Middle frontal gyrus (tissue), 1 donor: ENCODE results near the gene FAM174B.

Experiments
- DNase-seq: peaks from one replicate; pipeline ENCODE4 v3.0.0-alpha.2; 2015; ENCODE audit warnings: low spot score; ENCODE audit errors: extremely low spot score

The FAM174B gene

DNA sequence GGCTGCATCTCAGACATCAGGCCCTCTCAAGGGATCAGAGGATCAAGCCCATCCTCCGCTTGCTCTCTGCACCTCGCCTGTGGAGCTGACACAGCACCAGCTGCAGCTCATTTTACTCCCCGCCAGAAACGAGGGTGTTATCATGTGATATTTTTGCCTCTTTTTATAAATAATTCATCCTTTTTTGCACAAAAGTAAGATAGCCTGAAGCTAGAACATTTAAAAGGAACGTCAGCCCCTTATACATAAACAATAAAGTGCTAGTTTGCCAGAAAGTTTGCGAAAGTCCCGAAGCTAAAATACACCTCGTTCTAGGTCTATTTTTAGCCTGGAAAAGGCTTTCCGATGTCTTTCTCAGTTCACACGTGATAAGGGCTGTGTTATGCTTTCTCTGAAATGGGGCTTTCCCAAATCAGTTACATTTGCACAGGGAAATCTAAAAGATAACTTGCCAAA, 9.6 kb upstream of the FAM174B start:
- peak; percentile 16 for DNase-seq

DNA sequence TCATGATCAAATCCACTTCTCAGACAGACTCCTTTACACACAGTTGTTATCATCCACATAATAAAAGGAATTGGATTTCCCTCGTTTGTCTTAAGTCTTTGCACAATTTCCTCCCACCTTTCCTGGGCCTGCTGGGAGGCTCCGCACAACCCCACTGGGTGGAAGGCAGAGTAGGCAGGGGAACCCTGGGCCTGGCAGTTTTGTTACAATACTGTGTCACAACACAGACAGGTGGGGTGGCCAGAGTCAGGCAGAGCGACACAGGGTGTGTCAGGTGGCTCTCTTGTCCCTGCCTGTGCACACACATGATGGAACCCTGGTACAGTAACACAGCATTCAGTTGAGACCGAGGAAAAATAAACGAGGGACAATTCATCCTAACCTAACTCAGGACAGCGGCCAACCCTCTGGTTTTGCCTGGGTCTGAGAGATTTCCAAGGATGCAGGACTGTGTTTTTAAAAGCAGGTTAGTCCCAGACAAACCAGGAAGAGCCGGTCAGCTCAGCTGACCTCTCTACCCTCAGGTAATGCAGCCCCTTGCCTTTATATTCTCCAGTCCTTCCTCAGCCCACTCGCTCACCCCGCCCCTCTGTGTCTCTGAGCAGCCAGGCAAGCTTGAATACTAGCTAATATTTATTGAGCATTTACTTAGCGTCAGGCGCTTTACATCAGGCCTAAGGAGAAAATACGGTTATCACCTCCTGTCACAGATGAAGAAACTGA, 8.8 kb upstream of the FAM174B start:
- no peak for DNase-seq

DNA sequence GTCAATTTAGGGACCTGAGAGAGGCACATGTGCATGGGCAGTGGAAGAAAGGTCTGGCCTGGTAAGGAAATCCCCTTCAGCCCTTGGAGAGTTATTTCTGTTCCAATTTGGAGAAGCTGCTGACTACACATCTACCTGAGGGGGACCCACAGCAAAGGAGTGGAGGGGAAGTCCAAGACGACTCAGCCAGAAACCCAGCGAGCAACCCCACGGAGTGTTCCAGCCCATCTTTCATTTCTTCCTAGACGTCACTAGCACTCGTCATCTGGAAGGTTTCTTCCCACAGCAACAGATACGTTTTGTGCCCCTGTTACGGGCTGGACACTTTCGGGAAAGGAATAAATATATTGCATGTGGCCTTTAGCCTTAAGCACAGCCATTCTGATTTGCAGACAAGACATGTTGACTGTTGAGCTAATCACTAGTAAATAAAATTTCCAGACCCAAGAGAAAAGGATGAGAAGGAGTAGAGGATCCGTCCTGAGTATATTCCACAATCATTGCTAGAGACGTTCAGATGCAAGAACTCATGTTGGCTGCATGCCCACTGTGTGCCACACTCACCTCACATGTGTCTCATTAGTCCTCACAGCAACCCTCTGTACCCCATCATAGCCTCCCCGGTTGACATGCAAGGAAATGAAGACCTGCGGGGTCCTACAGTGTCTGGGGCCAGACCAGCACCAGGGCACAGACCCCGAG, 7.8 kb upstream of the FAM174B start:
- DNase-seq: no peak

GRCh38 chr15:92662762-92663161, 7.2 kb upstream of the FAM174B start:
- DNase-seq: no peak

- no peak for DNase-seq
Measured at GRCh38 chr15:92661956-92662355, 6.4 kb upstream of the FAM174B start.

DNA sequence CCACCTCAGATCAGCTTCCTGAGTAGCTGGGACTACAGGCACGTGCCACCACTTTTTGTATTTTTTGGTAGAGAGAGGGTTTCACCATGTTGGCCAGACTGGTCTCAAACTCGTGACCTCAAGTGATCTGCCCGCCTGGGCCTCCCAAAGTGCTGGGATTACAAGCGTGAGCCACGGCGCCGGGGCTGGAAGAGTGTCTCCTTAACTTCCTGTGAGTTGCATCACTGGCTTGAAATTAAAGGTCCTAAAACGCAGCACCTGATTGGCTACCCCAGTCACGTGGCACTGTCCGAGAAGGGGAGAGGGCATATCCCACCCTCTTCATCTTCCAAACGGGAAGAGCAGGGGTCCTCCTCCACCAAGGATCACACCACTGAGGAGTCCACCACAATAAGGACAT, 5.5 kb upstream of the FAM174B start:
- no peak for DNase-seq

DNA sequence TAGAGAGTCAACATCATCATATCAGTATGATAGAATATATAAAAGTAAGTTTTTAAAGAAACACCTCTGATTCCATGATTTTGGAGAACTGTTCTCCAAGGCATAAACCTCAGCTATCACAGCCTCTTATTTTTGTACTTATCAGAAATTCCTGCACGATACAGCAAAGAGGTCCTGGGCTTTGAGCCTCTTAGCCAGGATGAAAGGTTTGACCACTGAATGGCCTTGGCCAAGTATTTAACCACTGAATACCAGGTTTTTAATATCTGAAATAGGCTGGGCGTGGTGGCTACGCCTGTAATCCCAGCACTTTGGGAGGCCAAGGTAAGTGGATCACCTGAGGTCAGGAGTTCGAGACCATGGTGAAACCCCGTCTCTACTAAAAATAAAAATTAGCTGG, 1.9 kb upstream of the FAM174B start:
- DNase-seq: no peak

DNA sequence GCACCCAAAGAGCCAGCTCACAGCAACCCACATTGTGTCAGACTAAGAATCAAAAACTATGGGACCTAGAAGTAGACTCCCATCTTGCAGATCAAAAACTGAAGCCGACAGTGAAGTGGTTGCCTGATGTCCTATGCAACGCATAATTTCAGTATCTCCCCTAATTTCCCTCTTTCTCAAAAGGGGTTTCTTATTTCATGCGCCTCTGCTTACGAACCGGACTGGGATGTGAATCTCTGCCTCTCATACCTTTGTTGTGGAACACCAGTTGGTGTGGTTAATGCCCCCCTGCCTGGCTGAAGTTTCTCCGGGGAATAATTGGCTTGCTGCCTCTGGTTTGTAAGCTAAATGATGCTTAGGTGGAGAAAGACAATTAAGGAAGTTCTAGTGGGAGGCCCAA, 514 bp upstream of the FAM174B start:
- no peak for DNase-seq

GRCh38 chr15:92654662-92655061, 913 bp downstream of the FAM174B start:
- no peak for DNase-seq

- DNase-seq: peak; percentile 52
Measured at GRCh38 chr15:92653836-92654539, 1.6 kb downstream of the FAM174B start.

- DNase-seq: no peak
Measured at GRCh38 chr15:92653366-92653765, 2.2 kb downstream of the FAM174B start.

DNA sequence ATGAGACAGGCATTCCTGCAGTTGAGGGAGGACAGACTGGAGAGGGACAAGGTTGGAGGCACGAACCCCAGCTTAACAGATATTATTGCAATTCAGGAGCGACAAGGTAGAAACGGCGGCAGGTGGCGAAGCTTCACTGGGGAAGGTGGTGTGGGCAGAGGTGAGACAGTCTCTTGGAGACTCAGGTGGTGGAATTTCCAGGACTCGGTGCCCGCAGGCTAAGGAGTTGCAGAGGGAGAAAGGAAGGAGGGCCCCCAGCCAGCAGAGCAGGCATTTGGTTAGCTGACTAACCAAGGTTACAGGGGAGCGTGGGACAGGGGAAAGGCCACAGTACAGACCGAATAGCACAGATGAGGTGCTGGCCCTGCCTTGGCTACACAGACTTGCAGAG, 3.0 kb downstream of the FAM174B start:
- no peak for DNase-seq

DNA sequence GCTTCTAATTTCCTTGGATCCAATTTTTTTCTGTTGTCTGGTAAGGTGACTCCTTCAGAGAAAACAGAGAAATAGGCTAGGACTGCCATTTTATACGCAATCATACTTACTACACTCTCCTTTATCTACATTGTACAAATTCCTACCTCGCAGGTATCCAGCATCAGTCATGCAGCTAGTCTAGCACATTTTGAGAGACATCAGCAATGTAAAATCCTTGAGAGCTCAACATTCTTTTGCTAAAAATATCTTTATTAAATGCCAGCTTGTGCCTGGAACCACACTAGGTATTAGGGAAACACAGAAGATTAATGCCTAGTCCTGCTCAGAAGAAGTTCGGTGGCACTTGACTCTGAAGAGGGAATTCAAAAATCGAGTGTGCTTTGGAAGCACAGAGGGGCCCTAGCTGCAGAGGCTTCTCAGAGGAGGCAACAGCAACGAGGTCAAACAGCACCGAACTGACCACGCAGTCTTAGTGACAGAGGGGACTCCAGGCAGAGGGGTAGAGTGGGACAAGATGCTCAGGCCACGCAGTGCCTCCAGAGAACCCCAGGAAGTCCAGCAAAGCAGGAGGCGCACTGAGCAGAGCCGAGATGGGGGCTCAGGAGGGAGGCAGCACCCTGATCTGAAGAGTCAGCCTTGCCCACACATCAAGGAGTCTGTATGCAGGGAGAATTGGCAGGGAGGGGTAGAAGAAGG, 3.5 kb downstream of the FAM174B start:
- DNase-seq: no peak

DNA sequence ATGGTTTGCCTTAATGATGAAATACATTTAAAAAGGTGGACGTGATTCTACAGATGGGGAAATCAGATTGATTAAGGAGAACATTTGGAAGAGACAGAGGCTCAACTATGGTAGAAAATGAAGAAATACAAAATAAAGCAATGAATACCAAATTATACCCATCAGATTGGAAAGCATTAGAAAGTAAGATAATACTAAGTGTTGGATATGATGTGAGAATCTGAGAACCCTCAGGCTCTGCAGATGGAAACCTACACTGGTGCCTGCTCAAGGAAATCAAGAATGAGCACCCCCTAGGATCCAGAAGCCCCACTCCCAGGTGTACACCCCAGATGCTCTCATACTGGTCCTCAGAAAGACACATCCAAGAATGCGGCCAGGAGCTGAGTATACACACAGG, 4.6 kb downstream of the FAM174B start:
- no peak for DNase-seq

DNA sequence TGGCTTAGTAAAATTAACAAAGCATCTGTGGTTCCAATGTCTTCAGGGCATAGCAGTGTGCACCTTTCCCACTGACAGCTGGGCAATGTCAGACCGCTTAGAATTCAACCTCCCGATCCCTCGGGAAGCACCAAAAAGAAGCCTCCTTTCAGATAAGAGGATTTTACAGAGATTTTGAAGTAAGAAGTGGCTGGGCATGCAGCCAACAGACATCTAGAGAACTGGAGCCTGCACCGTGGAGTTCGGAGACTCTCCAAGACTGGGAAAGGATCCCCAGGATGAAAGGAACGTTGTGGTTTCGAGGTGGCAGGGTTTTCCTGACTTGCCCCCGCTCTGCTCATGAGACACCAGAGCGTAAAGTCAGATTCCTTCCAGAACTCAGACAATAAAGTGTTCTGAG, 5.3 kb downstream of the FAM174B start:
- no peak for DNase-seq

DNA sequence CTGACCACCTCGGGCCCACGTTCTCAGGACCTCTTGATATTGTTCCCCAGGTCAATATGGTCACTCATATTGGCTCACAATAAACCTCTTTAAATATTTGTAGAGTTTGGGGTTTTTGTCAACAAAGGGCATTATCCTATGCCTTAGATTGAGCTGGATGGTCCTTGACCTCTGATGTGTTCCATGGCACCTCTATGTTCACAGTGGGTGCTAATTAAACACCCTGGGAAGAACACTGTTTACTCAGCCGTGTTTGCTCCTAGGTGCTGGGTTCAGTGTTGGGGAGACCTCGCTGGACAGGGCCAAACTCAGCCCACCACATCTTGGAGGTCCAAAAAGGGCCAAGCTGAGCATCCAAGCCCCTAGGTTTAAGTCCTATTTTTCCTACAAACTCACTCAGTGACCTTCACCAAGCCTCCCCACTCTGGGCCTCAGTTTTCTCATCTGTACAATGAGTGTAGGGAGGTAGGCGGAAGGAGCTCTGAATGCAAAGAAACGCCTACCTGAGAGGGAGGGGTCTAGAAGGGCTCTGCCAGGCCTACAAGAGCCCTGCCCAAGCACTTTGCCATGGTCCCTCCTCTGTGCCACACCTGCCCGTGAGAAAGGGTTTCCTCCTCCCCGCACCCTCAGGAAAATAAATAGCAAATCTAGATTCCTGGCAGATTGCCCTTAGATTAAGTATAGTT, 7.2 kb downstream of the FAM174B start:
- no peak for DNase-seq

DNA sequence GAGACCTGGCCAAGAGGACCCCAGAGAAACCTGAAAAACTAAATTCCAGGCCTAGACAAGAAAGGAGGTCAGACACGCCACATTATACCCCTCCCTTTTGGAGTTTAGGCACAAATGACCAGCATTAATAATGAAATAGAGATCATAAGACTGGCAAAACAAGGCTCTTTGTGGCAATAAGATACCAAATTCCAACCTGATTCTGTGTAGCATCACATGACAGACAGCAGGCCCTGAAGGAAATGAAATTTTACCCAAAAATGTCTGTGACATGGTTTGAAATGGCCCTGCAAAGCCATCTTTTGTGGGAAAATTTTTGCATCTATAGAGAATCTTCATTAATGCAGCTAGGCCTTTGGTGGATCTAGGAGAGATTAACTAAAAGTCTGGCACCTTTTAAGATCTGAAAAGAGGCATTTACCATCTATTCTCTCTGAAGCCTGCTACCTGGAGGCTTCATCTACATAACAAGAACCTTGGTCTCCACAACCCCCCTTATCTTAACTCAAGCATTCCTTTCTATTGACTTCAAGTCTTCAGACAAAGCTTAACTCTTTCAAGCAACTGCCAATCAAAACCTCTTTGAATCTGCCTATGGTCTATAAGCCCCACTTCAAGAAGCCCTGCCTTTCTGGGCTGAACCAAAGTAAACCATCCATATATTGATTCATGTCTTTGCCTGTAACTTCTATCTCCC, 8.0 kb downstream of the FAM174B start:
- no peak for DNase-seq

DNA sequence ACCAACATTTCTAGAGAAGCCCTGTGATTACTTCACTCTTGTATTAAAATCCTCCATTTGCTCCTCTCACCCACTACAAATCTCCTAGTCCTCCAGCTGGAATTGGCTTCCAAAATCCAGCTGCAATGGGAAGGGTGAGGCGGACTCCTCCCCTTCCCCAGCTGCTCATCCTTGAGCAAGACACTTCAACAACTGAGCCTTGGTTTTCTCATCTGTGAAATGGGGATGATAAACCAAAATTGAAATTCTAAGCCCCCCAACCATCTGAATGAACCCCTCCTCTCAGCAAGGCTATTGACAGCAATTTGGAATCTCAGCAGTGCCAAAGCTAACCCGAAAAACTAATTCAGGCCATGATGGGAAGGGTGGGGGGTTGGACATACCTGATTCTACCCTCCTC, 9.4 kb downstream of the FAM174B start:
- DNase-seq: no peak

- DNase-seq: no peak
Measured at GRCh38 chr15:92645731-92646130, 9.8 kb downstream of the FAM174B start.

GRCh38 chr15:92645051-92645631, 10.4 kb downstream of the FAM174B start:
- DNase-seq: no peak
